GM23248 (cell line): ENCODE data around the gene SMCO2. TPM values are rescaled to one million over a fixed set of nuclear protein-coding genes. Genes with fewer than 3 reads are reported as not detected.
A peak's percentile ranks its signal among the peaks of the same experiment; 100 is the strongest.

ENCODE experiments used
- DNase-seq: peaks from one replicate; pipeline ENCODE4 v3.0.0-alpha.2; 2015
- H2AFZ ChIP-seq: fragments of 200-600 bp; sonication (generic); 2 replicates; pipeline ENCODE4 v1.6.1; 2016; ENCODE audit warnings: antibody characterized with exemption
- H3F3A ChIP-seq: fragments of 200-600 bp; sonication (generic); 2 replicates; pipeline ENCODE4 v1.6.1; 2016; ENCODE audit warnings: mild to moderate bottlenecking, antibody characterized with exemption, mixed run types; ENCODE audit not compliant: insufficient read depth
- H3K27ac ChIP-seq: fragments of 200-600 bp; sonication (generic); 2 replicates; pipeline ENCODE4 v1.5.1; 2016; ENCODE audit warnings: mild to moderate bottlenecking
- H3K27me3 ChIP-seq: fragments of 200-600 bp; sonication (generic); replicated peaks from 2 replicates; pipeline ENCODE4 v1.6.1; 2016; ENCODE audit warnings: mild to moderate bottlenecking; ENCODE audit not compliant: insufficient read depth
- H3K36me3 ChIP-seq: fragments of 200-600 bp; sonication (generic); 2 replicates; pipeline ENCODE4 v1.6.1; 2016; ENCODE audit warnings: low read depth, mild to moderate bottlenecking
- H3K4me1 ChIP-seq: fragments of 200-600 bp; sonication (generic); 2 replicates; pipeline ENCODE4 v1.6.1; 2016; ENCODE audit warnings: mild to moderate bottlenecking; ENCODE audit not compliant: insufficient read depth
- H3K4me2 ChIP-seq: fragments of 200-600 bp; sonication (generic); one replicate; pipeline ENCODE4 v1.6.1; 2016; ENCODE audit warnings: mild to moderate bottlenecking; ENCODE audit not compliant: unreplicated experiment
- H3K4me3 ChIP-seq: fragments of 200-600 bp; sonication (generic); 2 replicates; pipeline ENCODE4 v1.5.1; 2016; ENCODE audit warnings: mild to moderate bottlenecking
- H3K79me2 ChIP-seq: fragments of 200-600 bp; sonication (generic); 2 replicates; pipeline ENCODE4 v1.6.1; 2016; ENCODE audit warnings: mild to moderate bottlenecking; ENCODE audit not compliant: insufficient read depth
- H3K9ac ChIP-seq: fragments of 200-600 bp; sonication (generic); 2 replicates; pipeline ENCODE4 v1.6.1; 2016; ENCODE audit warnings: mild to moderate bottlenecking
- H3K9me2 ChIP-seq: fragments of 200-600 bp; sonication (generic); 2 replicates; pipeline ENCODE4 v1.6.1; 2016; ENCODE audit warnings: mixed run types, mild to moderate bottlenecking, moderate library complexity; ENCODE audit not compliant: insufficient read depth
- H3K9me3 ChIP-seq: fragments of 200-600 bp; sonication (generic); one replicate; pipeline ENCODE4 v1.6.1; 2017; ENCODE audit warnings: low read depth
- H4K20me1 ChIP-seq: fragments of 200-600 bp; sonication (generic); 2 replicates; pipeline ENCODE4 v1.6.0; 2016; ENCODE audit not compliant: insufficient read depth
- EZH2 ChIP-seq: fragments of 200-600 bp; sonication (generic); IDR thresholded peaks from 2 replicates; pipeline ENCODE4 v1.6.1; 2018; ENCODE audit warnings: antibody characterized with exemption, mild to moderate bottlenecking; ENCODE audit not compliant: insufficient read depth, poor library complexity, severe bottlenecking
- EZH2phosphoT487 ChIP-seq: fragments of 200-600 bp; sonication (generic); IDR thresholded peaks from 2 replicates; pipeline ENCODE4 v1.6.1; 2018; ENCODE audit warnings: antibody characterized with exemption, moderate library complexity, mild to moderate bottlenecking, low read depth; ENCODE audit not compliant: insufficient read depth
- WGBS, 2 experiments: methylation state at CpG; one replicate each; pipeline ENCODE4 v1.1.6; 2015 to 2017; ENCODE audit warnings: low lambda C conversion rate in 2 of 2, low coverage in 1 of 2; ENCODE audit errors: missing lambda C conversion rate in 2 of 2; 5-methylcytosine and 5-hydroxymethylcytosine counted together
- in situ Hi-C: fragments of 300-500 bp; cut with MboI; formaldehyde crosslinking; loops from 2 replicates; pipeline ENCODE4 v1.15.0; 2020
- polyA plus RNA-seq: library from polyadenylated mRNA; unstranded; fragments of >200 nt; fragmentation: Nextera tagmentation; extraction: Ambion mirVana; gene quantifications from 2 replicates; pipeline ENCODE4 v1.2.1, GENCODE V29; 2016
- total RNA-seq: library from RNA; depleted of rRNA; stranded (reverse); fragments of >200 nt; shearing (Covaris generic); gene quantifications from 2 replicates; pipeline ENCODE4 v1.2.3, GENCODE V29; 2014

Gene SMCO2
- total and polyA plus RNA-seq, 2 experiments from 2014 or later, result not detected

DNA sequence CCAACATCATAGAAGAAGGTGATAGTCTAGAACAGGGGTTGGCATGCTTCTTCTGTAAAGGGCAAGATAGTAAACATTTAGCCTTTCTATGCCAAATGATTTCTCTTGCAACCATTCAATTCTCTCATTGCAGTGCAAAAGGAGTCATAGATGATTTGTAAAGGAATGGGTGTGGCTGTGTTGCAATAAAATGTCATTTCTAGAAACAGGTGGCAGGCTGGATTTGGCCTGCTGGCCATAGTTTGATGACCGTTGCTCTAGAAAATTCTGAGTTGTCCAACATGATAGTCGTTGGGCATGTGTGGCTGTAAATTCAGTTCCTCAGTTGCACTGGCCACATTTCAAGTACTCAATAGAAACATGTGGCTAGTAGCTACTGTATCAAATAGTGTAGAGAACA, 21.7 kb downstream of the SMCO2 start:
- Histone ChIP-seq H3F3A (0 out of 2 replicates have a peak, but pooled peaks cover 9% of the 10 kb centered on the region), H3K4me3 (no peak overlapping the region), H3K9me3 (no peaks in the 10 kb centered on the region), H3K27ac (no peak overlapping the region), H3K4me2 (no peak overlapping the region), H3K36me3 (no peaks in the 10 kb centered on the region), H3K27me3 (no peaks in the 10 kb centered on the region), H3K79me2 (no peaks in the 10 kb centered on the region), H3K9ac (no peak overlapping the region), H3K4me1 (peaks cover 6% of the 10 kb centered on the region), H3K9me2 (no peaks in the 10 kb centered on the region), H4K20me1 (no peaks in the 10 kb centered on the region), H2AFZ (no peak overlapping the region)
- DNase-seq, result peak; percentile 6
- WGBS, 2 experiments, result 37 to 46% methylated on average over 2 of the region's 2 CpGs
- TF ChIP-seq EZH2 (no peak), EZH2phosphoT487 (no peak)
- in situ Hi-C loops, result no loop called here

DNA sequence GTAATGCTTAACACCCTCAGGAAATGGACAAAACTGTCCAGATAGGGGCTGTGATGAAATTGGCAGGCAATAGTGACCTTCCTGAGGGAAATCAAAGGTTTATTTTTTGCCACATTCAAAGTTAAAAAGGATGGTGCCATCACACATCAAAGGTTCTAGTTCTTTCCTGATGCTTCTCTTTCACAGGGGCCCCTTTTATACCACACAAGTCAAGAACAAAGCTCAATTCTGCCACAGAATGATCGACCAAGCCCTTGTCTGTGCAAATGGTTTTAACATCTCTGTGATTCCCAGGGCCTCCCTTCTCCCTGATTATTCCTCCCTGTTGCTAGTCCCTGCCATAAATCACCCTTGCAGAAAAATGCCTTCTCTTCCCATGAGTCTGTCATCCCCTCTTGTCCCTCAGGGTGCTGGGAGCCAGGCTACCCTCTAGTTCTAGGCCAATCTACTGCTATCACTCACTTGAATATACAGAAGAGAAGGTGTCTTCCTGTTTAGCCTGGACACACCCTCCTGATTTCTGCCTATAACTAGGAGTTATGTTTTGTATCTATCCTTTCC, 22.7 kb downstream of the SMCO2 start:
- TF ChIP-seq EZH2phosphoT487 (no peak), EZH2 (no peak)
- Histone ChIP-seq H3K4me3 (no peak overlapping the region), H2AFZ (no peak overlapping the region), H3K36me3 (no peaks in the 10 kb centered on the region), H3K27me3 (no peaks in the 10 kb centered on the region), H3K9me2 (no peaks in the 10 kb centered on the region), H3F3A (peaks cover 11% of the 10 kb centered on the region), H3K4me1 (peaks cover 10% of the 10 kb centered on the region), H3K4me2 (no peak overlapping the region), H3K9ac (no peak overlapping the region), H3K27ac (no peak overlapping the region), H4K20me1 (no peaks in the 10 kb centered on the region), H3K9me3 (no peaks in the 10 kb centered on the region), H3K79me2 (no peaks in the 10 kb centered on the region)
- in situ Hi-C loops, result no loop called here
- 15 to 16% methylated on average over 1 of the region's 1 CpG for WGBS, 2 experiments
- no peak for DNase-seq

DNA sequence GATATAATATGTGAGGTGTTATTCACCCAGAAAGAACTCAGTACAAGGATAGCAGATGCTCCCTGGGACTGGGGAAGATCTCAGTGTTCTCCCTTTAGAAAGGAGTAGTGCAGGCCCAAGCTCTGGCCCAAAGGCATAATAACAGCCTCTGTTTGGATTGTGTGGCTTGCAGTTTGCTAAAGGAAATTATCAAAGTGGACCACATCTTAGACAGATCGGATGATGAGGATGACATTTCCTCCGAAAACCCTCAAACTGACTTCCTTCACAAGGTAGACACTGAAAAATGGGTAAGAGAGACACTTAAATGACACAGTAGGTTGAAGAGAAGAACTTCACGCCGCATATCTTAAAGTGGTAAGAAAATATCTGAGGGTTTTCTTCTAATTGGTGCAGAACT, 26.1 kb downstream of the SMCO2 start:
- H3K9me3 ChIP-seq, result peaks cover 3% of the 10 kb centered on the region
- no peaks in the 10 kb centered on the region for H3K27me3 ChIP-seq
- no peaks in the 10 kb centered on the region for H4K20me1 ChIP-seq
- no peaks in the 10 kb centered on the region for H3K36me3 ChIP-seq
- H3K9me2 ChIP-seq, result no peaks in the 10 kb centered on the region
- no peak overlapping the region for H2AFZ ChIP-seq
- TF ChIP-seq EZH2 (no peak), EZH2phosphoT487 (no peak)
- no peak overlapping the region for H3K9ac ChIP-seq
- in situ Hi-C loops, result no loop called here
- H3K4me1 ChIP-seq, result peaks cover 19% of the 10 kb centered on the region
- no peaks in the 10 kb centered on the region for H3K79me2 ChIP-seq
- no peak overlapping the region for H3K4me3 ChIP-seq
- WGBS, 2 experiments, result 73 to 74% methylated on average over 4 of the region's 4 CpGs
- no peak overlapping the region for H3K4me2 ChIP-seq
- H3K27ac ChIP-seq, result no peak overlapping the region
- H3F3A ChIP-seq, result peaks cover 16% of the 10 kb centered on the region
- no peak for DNase-seq

DNA sequence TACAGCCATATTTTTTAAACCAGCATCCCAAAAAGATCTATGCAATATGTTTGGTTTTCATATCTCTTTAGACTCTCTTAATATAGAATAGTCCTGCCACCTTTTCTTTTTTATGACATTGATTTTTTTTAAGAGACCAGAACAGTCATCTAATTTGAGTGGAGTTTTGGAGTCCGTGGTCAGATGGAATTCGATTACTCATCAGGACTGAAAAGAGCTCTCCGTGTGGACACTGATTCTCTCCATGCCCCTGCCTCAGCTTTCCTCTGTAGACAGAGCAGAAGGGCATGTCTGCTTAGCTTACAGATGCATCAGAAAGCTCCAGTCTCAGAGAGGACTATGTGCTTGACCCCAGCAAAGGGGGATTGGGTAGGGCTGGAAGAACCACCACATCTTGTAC, 27.8 kb downstream of the SMCO2 start:
- peak overlapping the region; percentile 38 for H3K27ac ChIP-seq
- H3K4me2 ChIP-seq, result peak overlapping the region; percentile 18
- H4K20me1 ChIP-seq, result no peaks in the 10 kb centered on the region

GRCh38 chr12:27477049-27477448, 30.5 kb downstream of the SMCO2 start:
- no peak for TF ChIP-seq EZH2phosphoT487
- no peak for TF ChIP-seq EZH2
- H3K4me3 ChIP-seq, result no peak overlapping the region
- peaks cover 7% of the 10 kb centered on the region for H3K9me3 ChIP-seq
- peaks cover 19% of the 10 kb centered on the region for H3K4me1 ChIP-seq
- no peaks in the 10 kb centered on the region for H4K20me1 ChIP-seq
- H3K9ac ChIP-seq, result no peak overlapping the region
- no peaks in the 10 kb centered on the region for H3K79me2 ChIP-seq
- no peak for DNase-seq
- no peaks in the 10 kb centered on the region for H3K27me3 ChIP-seq
- no peak overlapping the region for H3K27ac ChIP-seq
- peaks cover 16% of the 10 kb centered on the region for H3F3A ChIP-seq
- in situ Hi-C loops, result no loop called here
- no peaks in the 10 kb centered on the region for H3K36me3 ChIP-seq
- H2AFZ ChIP-seq, result no peak overlapping the region
- no peaks in the 10 kb centered on the region for H3K9me2 ChIP-seq
- H3K4me2 ChIP-seq, result no peak overlapping the region

More for the DNA sequence above, 27.8 kb downstream of the SMCO2 start:
- peaks cover 7% of the 10 kb centered on the region for H3K9me3 ChIP-seq
- H3K27me3 ChIP-seq, result no peaks in the 10 kb centered on the region
- peaks cover 16% of the 10 kb centered on the region for H3F3A ChIP-seq
- WGBS, 2 experiments, result 0% methylated on average over 3 of the region's 3 CpGs
- H3K4me1 ChIP-seq, result peaks cover 19% of the 10 kb centered on the region
- TF ChIP-seq EZH2 (no peak), EZH2phosphoT487 (no peak)
- H2AFZ ChIP-seq, result peak overlapping the region; percentile 52; the same call in 1 of the 2 replicates
- H3K4me3 ChIP-seq, result no peak overlapping the region
- in situ Hi-C loops, result no loop called here
- H3K9ac ChIP-seq, result no peak overlapping the region
- no peaks in the 10 kb centered on the region for H3K36me3 ChIP-seq
- H3K79me2 ChIP-seq, result no peaks in the 10 kb centered on the region
- H3K9me2 ChIP-seq, result no peaks in the 10 kb centered on the region
- DNase-seq, result peak; percentile 90
